ENCODE results near the gene AICDA.

Gene AICDA

GRCh38 chr12:8554451-8555195 lies 58.0 kb downstream of the AICDA start:
- DNase-seq: no peak

- no peak for DNase-seq
Measured at GRCh38 chr12:8553088-8553627, 59.5 kb downstream of the AICDA start.
